GM12864 (cell line): ENCODE data around the gene GPRC5C.

ENCODE experiments used
- DNase-seq: peaks from one replicate; pipeline ENCODE4 v3.0.0-alpha.2; 2011; ENCODE audit warnings: low read depth
- H3K4me3 ChIP-seq: 2 replicates; pipeline ENCODE4 v1.5.1; 2011; ENCODE audit warnings: mild to moderate bottlenecking, low read depth, low read length, control low read depth
- TF ChIP-seq, protein P1 (sequence below): IDR thresholded peaks from 2 replicates; pipeline ENCODE4 v1.5.1; 2011; ENCODE audit warnings: low read depth, mild to moderate bottlenecking, moderate library complexity, low read length, control low read depth, inconsistent platforms; ENCODE audit errors: missing control alignments

Gene GPRC5C

GRCh38 chr17:74493331-74493833, 61.5 kb downstream of the GPRC5C start:
- DNase-seq: peak; percentile 25
- TF ChIP-seq, protein P1, sequence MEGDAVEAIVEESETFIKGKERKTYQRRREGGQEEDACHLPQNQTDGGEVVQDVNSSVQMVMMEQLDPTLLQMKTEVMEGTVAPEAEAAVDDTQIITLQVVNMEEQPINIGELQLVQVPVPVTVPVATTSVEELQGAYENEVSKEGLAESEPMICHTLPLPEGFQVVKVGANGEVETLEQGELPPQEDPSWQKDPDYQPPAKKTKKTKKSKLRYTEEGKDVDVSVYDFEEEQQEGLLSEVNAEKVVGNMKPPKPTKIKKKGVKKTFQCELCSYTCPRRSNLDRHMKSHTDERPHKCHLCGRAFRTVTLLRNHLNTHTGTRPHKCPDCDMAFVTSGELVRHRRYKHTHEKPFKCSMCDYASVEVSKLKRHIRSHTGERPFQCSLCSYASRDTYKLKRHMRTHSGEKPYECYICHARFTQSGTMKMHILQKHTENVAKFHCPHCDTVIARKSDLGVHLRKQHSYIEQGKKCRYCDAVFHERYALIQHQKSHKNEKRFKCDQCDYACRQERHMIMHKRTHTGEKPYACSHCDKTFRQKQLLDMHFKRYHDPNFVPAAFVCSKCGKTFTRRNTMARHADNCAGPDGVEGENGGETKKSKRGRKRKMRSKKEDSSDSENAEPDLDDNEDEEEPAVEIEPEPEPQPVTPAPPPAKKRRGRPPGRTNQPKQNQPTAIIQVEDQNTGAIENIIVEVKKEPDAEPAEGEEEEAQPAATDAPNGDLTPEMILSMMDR: peak; percentile 94
- H3K4me3 ChIP-seq: no peak overlapping the region
